ENCODE measurements around the gene PPP1R1C. TPM values are rescaled to one million over a fixed set of nuclear protein-coding genes. Genes with fewer than 3 reads are reported as not detected.

Gene PPP1R1C
- total and polyA plus RNA-seq, 2 donors from 2014 or later: 2.5 TPM

GRCh38 chr2:182068811-182069210, 83.2 kb downstream of the PPP1R1C start:
- Histone ChIP-seq H3K4me3 (ENCODE audit: low read length in 3 of 3) (no peak overlapping the region), H3K27ac (ENCODE audit: low read depth in 2 of 2, low read length in 2 of 2) (no peak overlapping the region), H3K36me3 (ENCODE audit: control insufficient read depth in 2 of 3, insufficient read depth in 3 of 3, low read length in 3 of 3) (no peaks in the 10 kb centered on the region), H3K4me1 (ENCODE audit: control insufficient read depth in 2 of 3, insufficient read depth in 2 of 3, low read depth in 1 of 3, low read length in 3 of 3) (no peaks in the 10 kb centered on the region), H3K9me3 (ENCODE audit: control insufficient read depth in 2 of 3, insufficient read depth in 1 of 3, low read length in 3 of 3) (no peaks in the 10 kb centered on the region), H3K9ac (ENCODE audit: low read length in 3 of 3) (no peak overlapping the region), H3K27me3 (ENCODE audit: control insufficient read depth, insufficient read depth, low read length) (no peaks in the 10 kb centered on the region)
- FAIRE-seq (no peak), DNase-seq (no peak)
- no peak for TF ChIP-seq CTCF (IDR thresholded peaks at IDR 0.05; ENCODE audit: borderline replicate concordance, extremely low read depth, insufficient read depth)
- intact Hi-C loops (cut with DNase I): no loop called here

- Histone ChIP-seq H3K36me3 (ENCODE audit: control insufficient read depth in 2 of 3, insufficient read depth in 3 of 3, low read length in 3 of 3) (no peaks in the 10 kb centered on the region), H3K4me3 (ENCODE audit: low read length in 3 of 3) (no peak overlapping the region), H3K9me3 (ENCODE audit: control insufficient read depth in 2 of 3, insufficient read depth in 1 of 3, low read length in 3 of 3) (no peaks in the 10 kb centered on the region), H3K9ac (ENCODE audit: low read length in 3 of 3) (no peak overlapping the region), H3K27me3 (ENCODE audit: control insufficient read depth, insufficient read depth, low read length) (no peaks in the 10 kb centered on the region), H3K27ac (ENCODE audit: low read depth in 2 of 2, low read length in 2 of 2) (no peak overlapping the region), H3K4me1 (ENCODE audit: control insufficient read depth in 2 of 3, insufficient read depth in 2 of 3, low read depth in 1 of 3, low read length in 3 of 3) (no peaks in the 10 kb centered on the region)
- TF ChIP-seq CTCF (IDR thresholded peaks at IDR 0.05; ENCODE audit: borderline replicate concordance, extremely low read depth, insufficient read depth): no peak
- DNase-seq (no peak), FAIRE-seq (no peak)
- intact Hi-C loops (cut with DNase I): no loop called here
These were observed 83.8 kb downstream of the PPP1R1C start for GRCh38 chr2:182069416-182069815.

- no peak overlapping the region for H3K27ac ChIP-seq (ENCODE audit: low read depth in 2 of 2, low read length in 2 of 2)
- FAIRE-seq (no peak), DNase-seq (no peak)
- no peaks in the 10 kb centered on the region for H3K36me3 ChIP-seq (ENCODE audit: control insufficient read depth in 2 of 3, insufficient read depth in 3 of 3, low read length in 3 of 3)
- H3K9me3 ChIP-seq (ENCODE audit: control insufficient read depth in 2 of 3, insufficient read depth in 1 of 3, low read length in 3 of 3): no peaks in the 10 kb centered on the region
- TF ChIP-seq CTCF (IDR thresholded peaks at IDR 0.05; ENCODE audit: borderline replicate concordance, extremely low read depth, insufficient read depth): no peak
- H3K27me3 ChIP-seq (ENCODE audit: control insufficient read depth, insufficient read depth, low read length): no peaks in the 10 kb centered on the region
- intact Hi-C loops (cut with DNase I): loop anchor here (10.0 kb wide), 1 partner anchor 325 kb away; no protein-coding TSS in a partner anchor
- no peak overlapping the region for H3K9ac ChIP-seq (ENCODE audit: low read length in 3 of 3)
- H3K4me3 ChIP-seq (ENCODE audit: low read length in 3 of 3): no peak overlapping the region
- no peaks in the 10 kb centered on the region for H3K4me1 ChIP-seq (ENCODE audit: control insufficient read depth in 2 of 3, insufficient read depth in 2 of 3, low read depth in 1 of 3, low read length in 3 of 3)
These were observed 84.3 kb downstream of the PPP1R1C start for GRCh38 chr2:182069908-182070307.

- DNase-seq: no peak
- no peak overlapping the region for H3K4me3 ChIP-seq (ENCODE audit: low read length in 3 of 3)
- FAIRE-seq: no peak
These were observed 85.1 kb downstream of the PPP1R1C start for GRCh38 chr2:182070736-182071135.

More at GRCh38 chr2:182070736-182071135, 85.1 kb downstream of the PPP1R1C start:
- H3K9me3 ChIP-seq (ENCODE audit: control insufficient read depth in 2 of 3, insufficient read depth in 1 of 3, low read length in 3 of 3): no peaks in the 10 kb centered on the region
- no peak overlapping the region for H3K27ac ChIP-seq (ENCODE audit: low read depth in 2 of 2, low read length in 2 of 2)
- H3K27me3 ChIP-seq (ENCODE audit: control insufficient read depth, insufficient read depth, low read length): no peaks in the 10 kb centered on the region
- no peak overlapping the region for H3K9ac ChIP-seq (ENCODE audit: low read length in 3 of 3)
- TF ChIP-seq CTCF (IDR thresholded peaks at IDR 0.05; ENCODE audit: borderline replicate concordance, extremely low read depth, insufficient read depth): no peak
- no peaks in the 10 kb centered on the region for H3K36me3 ChIP-seq (ENCODE audit: control insufficient read depth in 2 of 3, insufficient read depth in 3 of 3, low read length in 3 of 3)
- intact Hi-C loops (cut with DNase I): loop anchor here (10.0 kb wide), 1 partner anchor 326 kb away; no protein-coding TSS in a partner anchor
- H3K4me1 ChIP-seq (ENCODE audit: control insufficient read depth in 2 of 3, insufficient read depth in 2 of 3, low read depth in 1 of 3, low read length in 3 of 3): no peaks in the 10 kb centered on the region

All from kidney (tissue), 14 donors.